ENCODE measurements around the gene RAD23A. TPM values are rescaled to one million over a fixed set of nuclear protein-coding genes. Genes with fewer than 3 reads are reported as not detected.

The RAD23A gene
- total RNA-seq, 4 donors from 2014 or later, result 54.1 to 86.5 (median 75.3) TPM

DNA sequence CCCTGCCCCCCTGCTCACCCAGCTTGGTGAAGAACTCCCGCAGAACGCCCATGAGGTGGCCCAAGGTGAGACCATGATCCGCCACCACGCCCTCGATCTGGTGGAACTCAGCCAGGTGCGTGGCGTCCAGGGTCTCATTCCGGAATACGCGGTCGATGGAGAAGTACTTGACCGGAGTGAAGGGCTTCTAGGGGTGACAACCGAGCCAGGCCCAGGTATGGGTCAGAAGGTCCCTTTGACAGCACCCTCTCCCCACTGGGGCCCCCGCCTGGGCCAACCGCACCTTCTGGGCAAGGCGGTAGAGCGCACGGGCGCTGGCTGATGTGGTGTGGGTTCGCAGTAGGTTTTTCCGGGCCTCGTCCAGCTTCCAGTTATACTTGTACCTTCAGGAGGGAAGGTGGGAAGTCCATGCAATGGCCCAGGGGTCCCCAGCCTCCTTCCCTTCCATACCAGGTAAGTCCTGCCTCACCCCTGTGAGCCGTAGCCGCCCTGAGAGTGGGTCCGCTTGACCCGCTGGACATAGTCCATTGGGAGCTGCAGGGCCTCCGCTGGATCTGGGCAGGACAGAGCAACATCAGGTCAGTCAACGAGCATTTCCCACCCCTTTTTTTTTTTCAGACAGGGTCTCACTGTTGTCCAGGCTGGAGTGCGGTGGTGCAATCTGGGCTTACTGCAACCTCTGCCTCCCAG is 20.9 kb upstream of the RAD23A start:
- TF ChIP-seq POLR2A (IDR thresholded peaks at IDR 0.05), result no peak
- TF ChIP-seq CTCF (IDR thresholded peaks at IDR 0.05), result no peak
- peaks cover 0 to 74% (median 0%) of the 10 kb centered on the region in 3 donors for H3K36me3 ChIP-seq
- H3K9me3 ChIP-seq, result no peaks in the 10 kb centered on the region
- H3K27ac ChIP-seq, result no peak overlapping the region
- peaks cover 0 to 7% (median 0%) of the 10 kb centered on the region in 4 donors for H3K4me1 ChIP-seq
- DNase-seq, result no peak
- no peaks in the 10 kb centered on the region for H3K27me3 ChIP-seq
- H3K4me3 ChIP-seq, result no peak overlapping the region

DNA sequence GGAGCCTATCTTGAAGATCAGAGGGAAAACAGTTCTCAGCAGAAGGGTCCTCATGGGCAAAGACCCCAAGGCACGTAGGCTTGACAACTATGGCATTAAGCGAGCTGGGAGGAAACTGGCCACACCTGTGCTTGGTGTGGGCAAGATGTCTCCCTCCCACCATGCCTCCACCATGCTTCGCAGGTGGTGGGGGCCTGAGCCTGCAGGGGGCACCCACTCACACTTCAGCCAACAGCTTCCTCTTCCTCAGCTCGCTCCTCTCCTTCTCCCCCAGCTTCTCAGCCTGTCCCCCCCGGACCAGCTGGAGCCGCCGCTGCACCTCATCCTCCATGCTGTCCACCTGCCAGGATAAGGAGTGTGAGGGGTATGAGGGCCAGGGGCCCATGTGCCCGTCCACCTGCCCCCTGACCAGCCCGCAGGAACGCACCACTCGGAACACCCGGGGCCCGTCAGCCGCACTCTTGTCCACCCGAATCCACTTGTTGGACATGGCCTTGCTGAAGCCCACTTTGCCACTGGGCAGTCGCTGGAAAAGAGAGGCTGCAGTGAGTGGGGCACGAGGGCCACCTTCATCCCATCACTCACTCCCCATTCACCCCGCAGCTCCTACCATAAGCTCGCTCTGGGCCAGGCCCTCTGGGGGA is 15.5 kb upstream of the RAD23A start:
- Histone ChIP-seq H3K4me1 (peaks cover 4 to 13% (median 7%) of the 10 kb centered on the region in 4 donors), H3K27ac (no peak overlapping the region), H3K27me3 (no peaks in the 10 kb centered on the region), H3K9me3 (no peaks in the 10 kb centered on the region), H3K36me3 (peaks cover 0 to 53% (median 0%) of the 10 kb centered on the region in 3 donors), H3K4me3 (no peak overlapping the region)
- no peak for TF ChIP-seq POLR2A (IDR thresholded peaks at IDR 0.05)
- TF ChIP-seq CTCF (IDR thresholded peaks at IDR 0.05), result no peak
- DNase-seq, result no peak

GRCh38 chr19:12932392-12933286 is 13.0 kb upstream of the RAD23A start:
- peaks cover 0 to 28% (median 0%) of the 10 kb centered on the region in 3 donors for H3K36me3 ChIP-seq
- peaks cover 4 to 18% (median 11%) of the 10 kb centered on the region in 4 donors for H3K4me1 ChIP-seq
- H3K4me3 ChIP-seq, result peak overlapping the region; percentile 86 to 94 (median 92)
- H3K9me3 ChIP-seq, result no peaks in the 10 kb centered on the region
- DNase-seq, result no peak
- TF ChIP-seq CTCF (IDR thresholded peaks at IDR 0.05) (no peak), POLR2A (IDR thresholded peaks at IDR 0.05) (no peak)
- H3K27ac ChIP-seq, result peak overlapping the region; percentile 58 to 92 (median 73)
- no peaks in the 10 kb centered on the region for H3K27me3 ChIP-seq

DNA sequence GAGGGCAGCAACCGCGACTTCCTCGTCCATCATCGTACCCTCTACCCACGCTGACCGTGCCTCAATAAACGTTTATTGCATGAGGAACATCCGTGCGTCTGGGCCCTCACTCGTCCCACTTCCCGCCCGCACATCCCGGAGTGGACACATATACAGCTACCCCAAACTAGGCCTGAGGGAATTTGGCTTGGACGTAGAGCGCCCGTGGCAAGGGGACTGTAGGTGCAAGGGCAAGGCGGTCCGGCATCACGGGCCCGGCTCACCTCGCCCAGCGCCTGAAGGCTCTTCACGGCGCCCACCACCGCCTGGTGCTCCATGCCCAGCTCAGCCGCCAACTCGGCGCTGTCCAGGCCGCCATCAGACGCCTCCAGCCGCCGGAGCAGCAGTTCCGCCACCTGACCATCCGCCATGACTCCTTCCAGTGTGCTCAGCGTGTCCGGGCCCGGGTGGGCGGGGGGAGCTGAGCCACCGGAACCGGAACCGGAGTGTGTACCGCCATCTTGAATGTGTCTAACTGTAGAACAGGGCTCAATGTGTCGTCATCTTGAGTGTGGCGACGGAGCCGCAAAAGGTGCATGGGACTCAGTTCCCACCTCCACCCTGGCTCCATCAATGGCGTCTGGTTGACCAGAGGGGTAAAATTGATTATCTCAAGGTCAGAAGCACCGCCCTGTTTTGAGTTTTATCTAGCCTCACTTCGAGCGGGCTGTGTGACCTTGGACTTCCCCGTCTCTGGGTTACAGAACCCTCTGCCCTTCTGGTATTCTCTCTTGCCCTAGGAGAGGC is 12.2 kb upstream of the RAD23A start, which contains the start of gene FARSA:
TSS of gene FARSA (minus strand) at position 425 of the 786 bp plus-strand sequence. CDS start at position 410, 15 bp downstream.
- H3K27ac ChIP-seq, result peak within 1 kb of the TSS; percentile 58 to 92 (median 73)
- H3K4me3 ChIP-seq, result peak within 1 kb of the TSS; percentile 86 to 94 (median 92)
- DNase-seq, result peak; percentile 92 to 97 (median 94)
- peaks cover 0 to 21% (median 0%) of the 10 kb centered on the region in 3 donors for H3K36me3 ChIP-seq
- no peaks in the 10 kb centered on the region for H3K27me3 ChIP-seq
- H3K9me3 ChIP-seq, result no peaks in the 10 kb centered on the region
- TF ChIP-seq CTCF (IDR thresholded peaks at IDR 0.05) (no peak), POLR2A (IDR thresholded peaks at IDR 0.05) (peak; percentile 41 to 69)
- H3K4me1 ChIP-seq, result peaks cover 4 to 21% (median 13%) of the 10 kb centered on the region in 4 donors
